Activated CD4-positive, alpha-beta T cell treated with anti-CD3 and anti-CD28 coated beads, Interleukin-2, amount 50 U/mL, for 24 hours (primary cell): ENCODE data around the gene ALDOA.
"Not testable (repeated sequence)": the region's sequence is repeated elsewhere in the genome, so short reads cannot be mapped to it uniquely, and the experiment has no call there.

Source experiments
- DNase-seq, 2 donors: peaks; one replicate each; pipeline ENCODE4 v3.0.0-alpha.2; 2020; ENCODE audit warnings: low read depth in 1 of 2, low spot score in 1 of 2

The ALDOA gene

GRCh38 chr16:30040690-30041089 is 24.9 kb upstream of the ALDOA start:
- DNase-seq: not testable (repeated sequence)

- DNase-seq: no peak
Observed at GRCh38 chr16:30041841-30042240, 23.7 kb upstream of the ALDOA start.

GRCh38 chr16:30046178-30046577 is 19.4 kb upstream of the ALDOA start:
- no peak for DNase-seq

- DNase-seq: no peak
Observed at GRCh38 chr16:30046588-30046987, 19.0 kb upstream of the ALDOA start.

GRCh38 chr16:30049871-30050270 is 15.7 kb upstream of the ALDOA start:
- no peak for DNase-seq

DNA sequence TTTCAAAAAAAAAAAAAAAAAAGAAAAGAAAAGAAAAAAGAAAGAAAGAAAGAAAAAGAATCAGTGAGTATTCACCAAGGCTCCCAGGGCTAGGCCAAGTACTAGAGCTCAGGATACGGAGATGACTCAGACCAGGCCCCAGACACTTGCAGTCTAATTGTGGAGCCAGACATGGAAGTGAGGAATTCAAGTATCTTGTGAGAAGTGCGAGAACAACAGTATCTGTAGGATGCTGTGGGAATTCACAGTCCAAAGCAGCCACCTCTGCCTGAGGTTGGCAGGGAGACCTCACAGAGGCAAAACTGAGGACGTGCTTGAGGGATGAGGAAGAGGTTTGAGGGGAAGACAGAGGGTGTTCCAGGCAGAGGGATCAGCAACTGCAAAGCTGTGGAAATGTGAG is 14.0 kb upstream of the ALDOA start:
- DNase-seq: no peak

GRCh38 chr16:30052671-30053372 is 12.7 kb upstream of the ALDOA start:
- DNase-seq: peak; percentile 87 to 91

DNA sequence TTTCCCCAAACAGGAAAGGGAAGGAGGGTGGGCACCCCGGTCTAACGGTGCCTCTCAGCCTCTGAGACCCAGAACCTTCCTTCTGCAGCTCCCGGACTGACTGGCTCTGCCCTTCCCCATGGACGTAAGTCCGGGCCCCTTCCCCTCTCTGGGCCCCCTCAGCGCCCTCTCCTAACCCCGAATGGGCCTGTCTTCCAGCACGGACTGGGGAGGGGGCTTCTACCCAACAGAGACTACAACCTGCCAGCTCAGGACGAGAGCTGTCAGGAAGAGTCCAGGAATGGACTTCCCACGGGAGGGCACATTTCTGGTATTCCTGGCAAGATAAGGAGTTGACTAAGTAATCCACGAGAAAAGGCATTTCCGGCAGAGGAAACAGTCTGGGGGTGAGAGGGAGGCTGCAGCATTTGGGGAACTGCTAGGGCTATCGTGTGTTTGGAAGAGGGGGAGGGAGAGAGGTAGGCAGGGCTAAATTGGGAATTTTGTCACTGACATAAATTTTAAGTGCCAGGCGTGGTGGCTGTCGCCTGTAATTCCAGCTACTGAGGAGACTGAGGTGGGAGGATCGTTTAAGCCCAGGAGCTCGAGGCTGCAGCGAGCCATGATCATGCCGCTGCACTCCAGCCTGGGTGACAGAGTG is 12.1 kb upstream of the ALDOA start:
- no peak for DNase-seq

DNA sequence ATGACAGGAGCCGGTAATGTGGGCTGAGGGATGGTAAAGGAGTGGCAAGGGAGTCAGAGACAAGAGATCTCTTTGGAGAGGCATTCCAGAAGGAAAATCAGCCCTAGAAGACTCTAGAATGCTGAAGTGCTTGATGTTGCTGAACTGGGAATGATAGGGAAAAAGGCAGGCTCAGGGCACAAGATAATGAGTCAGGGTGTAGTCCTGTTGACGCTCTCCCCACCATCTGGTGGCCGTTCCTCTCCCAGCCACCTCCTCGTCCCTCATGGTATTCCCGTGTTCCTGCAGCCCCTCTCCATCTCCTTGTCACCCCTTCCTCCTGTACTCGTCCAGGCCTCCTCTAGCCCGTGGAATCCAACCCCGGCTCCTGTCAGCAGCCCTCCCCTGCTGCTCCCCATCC is 11.1 kb upstream of the ALDOA start:
- DNase-seq: no peak

DNA sequence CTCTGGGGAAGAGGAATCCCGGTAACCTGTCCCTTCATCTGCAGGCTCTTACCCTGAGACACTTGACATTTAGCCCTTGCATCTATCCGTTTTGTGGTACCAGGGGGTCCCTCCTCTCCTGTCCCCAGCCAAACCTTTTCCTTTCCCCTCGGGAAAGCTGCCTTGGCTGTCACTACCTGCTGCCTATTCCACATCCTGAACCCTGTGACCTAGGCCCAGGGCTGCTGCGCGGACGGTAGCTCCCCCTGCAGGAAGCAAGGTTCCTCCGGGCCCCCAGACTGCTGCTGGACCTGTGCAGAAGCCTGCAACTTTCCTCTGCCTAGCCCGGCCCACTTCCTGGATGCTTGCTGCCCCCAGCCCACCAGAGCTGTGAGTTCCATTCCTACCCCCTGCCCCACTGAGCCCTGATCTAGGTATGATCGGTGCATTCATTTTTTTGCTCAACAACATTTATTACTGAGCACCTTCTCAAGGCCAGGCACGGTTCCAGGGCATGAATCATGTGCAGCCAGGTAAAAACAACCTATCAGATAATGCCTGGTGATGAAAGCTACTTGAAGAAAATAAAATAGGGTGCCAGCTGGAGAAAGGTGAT is 10.5 kb upstream of the ALDOA start:
- no peak for DNase-seq

GRCh38 chr16:30060346-30060745 is 5.2 kb upstream of the ALDOA start:
- no peak for DNase-seq

DNA sequence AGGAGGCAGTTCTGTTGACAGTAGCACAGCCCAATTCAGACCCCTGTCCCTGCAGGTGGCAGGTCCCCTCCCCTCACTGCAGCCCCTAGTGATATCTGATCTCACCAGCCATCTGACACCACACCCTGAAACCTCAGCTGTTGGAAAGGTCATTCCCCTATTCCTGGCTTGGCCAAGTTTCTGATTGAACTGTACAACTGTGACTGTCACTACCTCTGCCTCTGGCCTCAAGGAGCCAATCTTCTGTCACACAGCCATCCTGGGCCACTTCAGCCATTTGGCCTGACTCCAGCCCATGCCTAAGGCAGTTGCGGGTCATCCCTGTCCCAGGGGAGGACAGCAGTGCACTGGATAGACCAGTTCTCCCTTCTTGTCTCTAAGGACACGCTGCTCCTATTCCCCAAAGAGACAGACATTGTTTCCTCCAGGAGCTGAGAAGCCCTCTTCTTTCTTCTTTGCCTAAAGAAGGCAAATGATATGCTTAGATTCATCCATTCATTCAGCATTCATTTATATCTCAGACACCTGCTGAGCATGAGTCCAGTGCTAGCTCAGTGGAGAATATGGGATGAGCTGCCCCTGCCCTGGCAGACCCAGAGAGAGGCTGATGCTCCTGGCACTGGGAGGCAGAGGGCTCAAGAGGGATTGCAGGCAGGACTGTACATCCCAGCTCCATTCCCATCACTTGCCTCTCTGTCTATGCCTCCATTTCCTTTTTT is 4.6 kb upstream of the ALDOA start:
- DNase-seq: no peak

- DNase-seq: no peak
Observed at GRCh38 chr16:30063278-30063892, 2.2 kb upstream of the ALDOA start.

DNA sequence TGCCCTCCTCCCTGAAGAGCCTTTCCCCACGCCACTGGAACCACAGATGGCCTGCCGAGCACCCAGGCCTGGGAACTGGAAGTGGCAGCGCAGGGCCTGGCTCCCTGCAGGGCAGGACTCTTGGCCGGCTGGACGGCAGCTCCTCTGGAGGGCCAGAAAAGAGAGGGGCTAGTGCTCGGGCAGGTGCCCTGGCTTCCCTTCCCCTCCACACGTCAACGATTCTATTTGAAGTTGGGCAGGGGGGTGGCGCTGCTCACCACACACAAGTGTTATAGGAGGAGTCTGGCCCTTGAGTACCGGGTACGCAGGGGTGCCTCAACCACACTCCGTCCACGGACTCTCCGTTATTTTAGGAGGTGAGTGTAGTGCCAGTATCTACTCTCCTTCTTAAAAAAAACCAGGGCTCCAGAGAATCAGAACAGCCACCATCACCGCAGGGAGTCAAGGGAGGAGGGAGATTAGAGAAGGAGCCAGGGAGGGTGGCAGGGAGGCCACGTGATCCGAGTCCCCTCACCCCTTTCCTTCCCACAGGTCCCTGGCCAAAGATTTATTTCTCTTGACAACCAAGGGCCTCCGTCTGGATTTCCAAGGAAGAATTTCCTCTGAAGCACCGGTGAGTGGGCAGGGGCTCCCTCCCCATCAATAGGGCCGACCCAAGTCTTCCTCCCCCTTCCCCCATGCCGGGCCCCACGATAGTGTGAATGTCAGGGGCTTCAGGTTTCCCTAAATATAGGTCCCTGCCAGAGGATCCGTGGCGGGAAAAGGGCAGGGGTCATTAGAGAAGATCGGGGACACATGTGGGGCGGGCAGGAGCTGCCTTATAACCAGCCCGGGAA is 1.4 kb upstream of the ALDOA start:
- peak; percentile 50 to 71 for DNase-seq

GRCh38 chr16:30064729-30065101 is 845 bp upstream of the ALDOA start:
- no peak for DNase-seq

DNA sequence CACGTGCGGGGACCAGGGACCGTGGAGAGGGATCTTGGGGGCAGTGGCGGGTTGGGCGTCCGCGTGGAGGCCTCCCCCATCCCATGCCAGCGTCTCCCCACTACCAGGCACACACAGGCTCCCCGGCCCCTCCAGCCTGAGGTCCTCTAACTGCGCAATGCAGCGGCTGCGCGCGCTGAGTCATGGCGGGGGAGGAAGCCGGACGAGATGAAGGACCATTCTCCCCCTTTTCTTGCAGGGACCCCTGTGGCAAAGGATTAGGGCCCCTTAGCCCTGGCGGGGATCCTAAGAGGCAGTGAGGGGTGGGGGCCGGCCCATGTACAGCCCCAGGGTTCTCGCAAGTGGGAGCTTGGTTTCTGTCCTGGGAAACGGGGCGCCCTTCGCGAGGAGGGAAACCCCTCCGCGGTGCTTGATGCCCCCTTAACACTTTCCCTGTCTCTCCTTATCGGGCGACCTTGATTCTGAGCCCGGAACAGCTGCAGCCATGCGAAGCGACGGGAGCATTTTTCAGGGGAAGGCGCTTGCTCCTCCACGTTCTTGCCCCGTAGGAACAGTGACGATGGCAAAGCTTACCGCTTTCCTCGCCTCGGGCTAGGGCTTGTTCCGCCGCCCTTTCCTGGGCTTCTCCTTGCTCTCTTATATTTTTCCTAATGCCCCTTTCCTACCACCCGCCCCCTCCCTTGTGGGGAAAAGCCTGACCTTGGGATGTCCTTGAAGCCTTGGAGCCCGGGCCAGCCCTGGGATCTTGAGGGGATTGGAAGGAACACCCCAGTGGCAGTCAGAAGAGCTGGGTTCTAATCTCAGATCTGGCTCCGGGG is 592 bp downstream of the ALDOA start:
- DNase-seq: peak in 1 of 2 donors; percentile 23

- DNase-seq: no peak
Observed at GRCh38 chr16:30066761-30067583, 1.4 kb downstream of the ALDOA start.

- DNase-seq: no peak
Observed at GRCh38 chr16:30067584-30067916, 2.0 kb downstream of the ALDOA start.

DNA sequence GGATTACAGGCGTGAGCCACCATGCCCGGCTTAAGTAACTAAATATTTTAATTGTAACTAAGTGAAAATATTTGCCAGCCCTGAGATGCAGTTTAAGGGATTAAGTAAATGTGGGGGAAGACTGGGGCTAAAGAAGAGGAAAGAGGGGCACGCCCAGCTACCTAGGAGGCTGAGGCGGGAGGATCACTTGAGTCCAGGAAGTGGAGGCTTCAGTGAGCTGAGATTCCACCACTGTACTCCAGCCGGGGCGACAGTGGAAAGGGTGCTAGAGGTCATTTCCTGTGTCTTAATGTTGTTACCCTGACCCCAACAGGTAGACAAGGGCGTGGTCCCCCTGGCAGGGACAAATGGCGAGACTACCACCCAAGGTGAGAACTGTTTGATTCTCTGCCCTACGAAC is 2.8 kb downstream of the ALDOA start:
- no peak for DNase-seq
